Liver (tissue), 9 donors: ENCODE measurements around the gene SDF4. TPM values are rescaled to one million over a fixed set of nuclear protein-coding genes. Genes with fewer than 3 reads are reported as not detected.
"Not testable (repeated sequence)": the region's sequence is repeated elsewhere in the genome, so short reads cannot be mapped to it uniquely, and the experiment has no call there.

Experiments used
- DNase-seq: peaks from one replicate; pipeline ENCODE4 v3.0.0-alpha.2; 2017; ENCODE audit warnings: low spot score
- H3K27ac ChIP-seq, 2 donors: one replicate each; pipeline ENCODE4 v1.7.0; 2013; ENCODE audit warnings: inconsistent platforms in 2 of 2, low read length in 2 of 2, control low read depth in 1 of 2, low read depth in 1 of 2, mild to moderate bottlenecking in 1 of 2
- H3K27me3 ChIP-seq, 4 donors: one replicate each; pipeline versions ENCODE4 v1.6.1 to v1.7.0; 2013; ENCODE audit warnings: low read length in 3 of 4, inconsistent platforms in 1 of 4, mild to moderate bottlenecking in 1 of 4, moderate library complexity in 1 of 4; ENCODE audit not compliant: control insufficient read depth in 4 of 4, insufficient read depth in 4 of 4
- H3K36me3 ChIP-seq, 4 donors: one replicate each; pipeline versions ENCODE4 v1.6.1 to v1.7.0; 2013; ENCODE audit warnings: low read length in 3 of 4, mild to moderate bottlenecking in 3 of 4, low read depth in 1 of 4, moderate library complexity in 1 of 4; ENCODE audit not compliant: control insufficient read depth in 4 of 4, insufficient read depth in 3 of 4
- H3K4me1 ChIP-seq, 4 donors: one replicate each; pipeline versions ENCODE4 v1.6.1 to v1.7.0; 2013; ENCODE audit warnings: low read length in 3 of 4, mild to moderate bottlenecking in 3 of 4, moderate library complexity in 1 of 4; ENCODE audit not compliant: control insufficient read depth in 4 of 4, insufficient read depth in 4 of 4
- H3K4me3 ChIP-seq, 3 donors: one replicate each; pipeline versions ENCODE4 v1.6.1 to v1.7.0; 2013; ENCODE audit warnings: low read length in 3 of 3, control low read depth in 1 of 3, low read depth in 1 of 3, mild to moderate bottlenecking in 1 of 3
- H3K9ac ChIP-seq, 2 donors: one replicate each; pipeline ENCODE4 v1.7.0; 2013; ENCODE audit warnings: low read length in 2 of 2, mild to moderate bottlenecking in 2 of 2, moderate library complexity in 2 of 2, control low read depth in 1 of 2, low read depth in 1 of 2
- H3K9me3 ChIP-seq, 4 donors: one replicate each; pipeline versions ENCODE4 v1.6.1 to v1.7.0; 2013; ENCODE audit warnings: low read length in 3 of 4; ENCODE audit not compliant: control insufficient read depth in 4 of 4
- ATF3 ChIP-seq: IDR thresholded peaks from 2 replicates; pipeline ENCODE4 v1.6.1; 2016; ENCODE audit warnings: antibody characterized with exemption
- GABPA ChIP-seq, 2 donors: IDR thresholded peaks in 1 of 2; conservative IDR thresholded peaks in 1 of 2; 2 replicates each; pipeline ENCODE4 v1.6.1; 2016; ENCODE audit warnings: antibody characterized with exemption in 2 of 2, mild to moderate bottlenecking in 1 of 2, moderate library complexity in 1 of 2
- HNF4G ChIP-seq: IDR thresholded peaks from 2 replicates; pipeline ENCODE4 v1.6.1; 2016; ENCODE audit warnings: antibody characterized with exemption
- NR2F2 ChIP-seq: IDR thresholded peaks from 2 replicates; pipeline ENCODE4 v1.6.1; 2016; ENCODE audit warnings: antibody characterized with exemption
- RAD21 ChIP-seq, 2 donors: IDR thresholded peaks; 2 replicates each; pipeline ENCODE4 v1.6.1; 2016; ENCODE audit warnings: antibody characterized with exemption in 2 of 2, mild to moderate bottlenecking in 2 of 2
- SP1 ChIP-seq: IDR thresholded peaks from 2 replicates; pipeline ENCODE4 v1.6.1; 2018; ENCODE audit warnings: antibody characterized with exemption, mild to moderate bottlenecking
- WGBS: extraction: QIAGEN DNeasy Blood & Tissue Kit; methylation state at CpG from one replicate; pipeline ENCODE4 v1.1.7; 2013; 5-methylcytosine and 5-hydroxymethylcytosine counted together
- polyA plus RNA-seq, 2 donors: library from polyadenylated mRNA; stranded (reverse) in 1 of 2; unstranded in 1 of 2; fragments of 200-250 nt in 1 of 2; fragments of >200 nt in 1 of 2; fragmentation: Nextera tagmentation in 1 of 2; extraction: Ambion mirVana in 1 of 2; gene quantifications; one replicate each; pipeline versions ENCODE4 v1.2.1 to v1.2.3, GENCODE V29; 2013 to 2015
- total RNA-seq, 2 donors: library from RNA; depleted of rRNA; stranded (reverse); fragments of >200 nt; gene quantifications; one replicate each; pipeline ENCODE4 v1.2.3, GENCODE V29; 2014
- TF ChIP-seq, protein P1 (sequence below): IDR thresholded peaks from 2 replicates; pipeline ENCODE4 v1.6.1; 2016; ENCODE audit warnings: antibody characterized with exemption
- TF ChIP-seq, protein P2 (sequence below): IDR thresholded peaks from 2 replicates; pipeline ENCODE4 v1.6.1; 2016; ENCODE audit warnings: antibody characterized with exemption, mild to moderate bottlenecking
- TF ChIP-seq, protein P3 (sequence below): IDR thresholded peaks from 2 replicates; pipeline ENCODE4 v1.6.1; 2016; ENCODE audit warnings: antibody characterized with exemption
- donor health status: healthy.
- donor health status: healthy.
- donor health status: healthy.
- donor health status: healthy.
- donor health status: healthy.

The SDF4 gene
- total and polyA plus RNA-seq, 4 donors = 48.7 to 180 (median 75.9) TPM

DNA sequence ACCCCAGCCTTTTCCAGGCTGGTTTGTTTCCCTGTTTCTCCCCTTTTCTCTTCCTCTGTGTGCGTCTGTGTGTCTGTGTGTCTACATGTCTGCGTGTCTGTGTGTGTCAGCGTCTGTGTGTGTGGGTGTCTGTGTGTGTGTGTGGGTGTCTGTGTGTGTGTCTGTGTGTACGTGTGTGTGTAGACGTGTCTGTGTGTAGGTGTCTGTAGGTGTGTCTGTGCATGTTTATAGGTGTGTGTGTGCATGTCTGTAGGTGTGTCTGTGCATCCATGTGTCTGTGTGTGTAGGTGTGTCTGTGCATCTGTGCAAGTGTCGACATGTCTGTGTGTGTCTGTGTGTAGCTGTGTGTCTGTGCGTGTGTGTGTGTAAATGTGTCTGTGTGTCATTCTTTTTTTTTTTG is 54.9 kb downstream of the SDF4 start (continued):
- TF ChIP-seq, protein P1, sequence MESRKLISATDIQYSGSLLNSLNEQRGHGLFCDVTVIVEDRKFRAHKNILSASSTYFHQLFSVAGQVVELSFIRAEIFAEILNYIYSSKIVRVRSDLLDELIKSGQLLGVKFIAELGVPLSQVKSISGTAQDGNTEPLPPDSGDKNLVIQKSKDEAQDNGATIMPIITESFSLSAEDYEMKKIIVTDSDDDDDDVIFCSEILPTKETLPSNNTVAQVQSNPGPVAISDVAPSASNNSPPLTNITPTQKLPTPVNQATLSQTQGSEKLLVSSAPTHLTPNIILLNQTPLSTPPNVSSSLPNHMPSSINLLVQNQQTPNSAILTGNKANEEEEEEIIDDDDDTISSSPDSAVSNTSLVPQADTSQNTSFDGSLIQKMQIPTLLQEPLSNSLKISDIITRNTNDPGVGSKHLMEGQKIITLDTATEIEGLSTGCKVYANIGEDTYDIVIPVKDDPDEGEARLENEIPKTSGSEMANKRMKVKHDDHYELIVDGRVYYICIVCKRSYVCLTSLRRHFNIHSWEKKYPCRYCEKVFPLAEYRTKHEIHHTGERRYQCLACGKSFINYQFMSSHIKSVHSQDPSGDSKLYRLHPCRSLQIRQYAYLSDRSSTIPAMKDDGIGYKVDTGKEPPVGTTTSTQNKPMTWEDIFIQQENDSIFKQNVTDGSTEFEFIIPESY = no peak

GRCh38 chr1:1176063-1176761 is 55.6 kb downstream of the SDF4 start:
- not testable (repeated sequence) for H3K27me3 ChIP-seq, H3K4me3 ChIP-seq, H3K36me3 ChIP-seq, DNase-seq, H3K9ac ChIP-seq, H3K27ac ChIP-seq, H3K4me1 ChIP-seq, H3K9me3 ChIP-seq
- 43% methylated on average over 22 of the region's 22 CpGs for WGBS

GRCh38 chr1:1175221-1176062 is 56.4 kb downstream of the SDF4 start:
- no peak for TF ChIP-seq SP1
- no peak for TF ChIP-seq ATF3
- no peak for TF ChIP-seq GABPA (IDR thresholded peaks at IDR 0.05 in 1 of 2, conservative IDR thresholded peaks at IDR 0.05 in 1 of 2)
- TF ChIP-seq, protein P2, sequence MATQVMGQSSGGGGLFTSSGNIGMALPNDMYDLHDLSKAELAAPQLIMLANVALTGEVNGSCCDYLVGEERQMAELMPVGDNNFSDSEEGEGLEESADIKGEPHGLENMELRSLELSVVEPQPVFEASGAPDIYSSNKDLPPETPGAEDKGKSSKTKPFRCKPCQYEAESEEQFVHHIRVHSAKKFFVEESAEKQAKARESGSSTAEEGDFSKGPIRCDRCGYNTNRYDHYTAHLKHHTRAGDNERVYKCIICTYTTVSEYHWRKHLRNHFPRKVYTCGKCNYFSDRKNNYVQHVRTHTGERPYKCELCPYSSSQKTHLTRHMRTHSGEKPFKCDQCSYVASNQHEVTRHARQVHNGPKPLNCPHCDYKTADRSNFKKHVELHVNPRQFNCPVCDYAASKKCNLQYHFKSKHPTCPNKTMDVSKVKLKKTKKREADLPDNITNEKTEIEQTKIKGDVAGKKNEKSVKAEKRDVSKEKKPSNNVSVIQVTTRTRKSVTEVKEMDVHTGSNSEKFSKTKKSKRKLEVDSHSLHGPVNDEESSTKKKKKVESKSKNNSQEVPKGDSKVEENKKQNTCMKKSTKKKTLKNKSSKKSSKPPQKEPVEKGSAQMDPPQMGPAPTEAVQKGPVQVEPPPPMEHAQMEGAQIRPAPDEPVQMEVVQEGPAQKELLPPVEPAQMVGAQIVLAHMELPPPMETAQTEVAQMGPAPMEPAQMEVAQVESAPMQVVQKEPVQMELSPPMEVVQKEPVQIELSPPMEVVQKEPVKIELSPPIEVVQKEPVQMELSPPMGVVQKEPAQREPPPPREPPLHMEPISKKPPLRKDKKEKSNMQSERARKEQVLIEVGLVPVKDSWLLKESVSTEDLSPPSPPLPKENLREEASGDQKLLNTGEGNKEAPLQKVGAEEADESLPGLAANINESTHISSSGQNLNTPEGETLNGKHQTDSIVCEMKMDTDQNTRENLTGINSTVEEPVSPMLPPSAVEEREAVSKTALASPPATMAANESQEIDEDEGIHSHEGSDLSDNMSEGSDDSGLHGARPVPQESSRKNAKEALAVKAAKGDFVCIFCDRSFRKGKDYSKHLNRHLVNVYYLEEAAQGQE = no peak
- TF ChIP-seq HNF4G = no peak
- no peak for TF ChIP-seq NR2F2
- TF ChIP-seq, protein P3, sequence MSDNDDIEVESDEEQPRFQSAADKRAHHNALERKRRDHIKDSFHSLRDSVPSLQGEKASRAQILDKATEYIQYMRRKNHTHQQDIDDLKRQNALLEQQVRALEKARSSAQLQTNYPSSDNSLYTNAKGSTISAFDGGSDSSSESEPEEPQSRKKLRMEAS = no peak
- TF ChIP-seq RAD21 (IDR thresholded peaks at IDR 0.05) = no peak
- H3K9me3 ChIP-seq = no peaks in the 10 kb centered on the region
- 88% methylated on average over 29 of the region's 29 CpGs for WGBS
- no peak for DNase-seq
- no peak overlapping the region for H3K4me3 ChIP-seq
- H3K36me3 ChIP-seq = no peaks in the 10 kb centered on the region
- no peak overlapping the region for H3K27ac ChIP-seq
- H3K27me3 ChIP-seq = peaks cover 0 to 13% (median under 1%) of the 10 kb centered on the region in 4 donors
- no peak overlapping the region for H3K9ac ChIP-seq
- no peaks in the 10 kb centered on the region for H3K4me1 ChIP-seq
